ENCODE measurements around the gene C15orf61.

DNA sequence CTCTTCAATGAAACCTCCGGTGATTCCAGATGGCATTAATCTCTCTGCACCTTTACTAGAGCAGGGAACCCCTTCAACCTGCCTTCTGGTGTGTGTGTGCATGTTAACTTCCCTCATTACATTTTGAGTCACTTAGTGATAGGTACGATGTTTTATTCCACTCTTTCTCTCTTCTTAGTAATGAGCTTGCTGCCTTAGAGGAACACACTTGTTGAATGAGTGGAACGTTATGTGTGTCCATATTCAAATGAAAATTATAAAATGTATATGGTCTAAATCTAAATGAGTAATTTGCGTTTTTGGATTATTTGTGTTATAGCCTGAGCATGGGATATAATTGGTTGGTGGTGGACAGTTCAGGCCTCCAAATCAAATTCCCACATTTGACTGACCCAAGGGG lies 33.6 kb downstream of the C15orf61 start:
- TF ChIP-seq, protein P1, sequence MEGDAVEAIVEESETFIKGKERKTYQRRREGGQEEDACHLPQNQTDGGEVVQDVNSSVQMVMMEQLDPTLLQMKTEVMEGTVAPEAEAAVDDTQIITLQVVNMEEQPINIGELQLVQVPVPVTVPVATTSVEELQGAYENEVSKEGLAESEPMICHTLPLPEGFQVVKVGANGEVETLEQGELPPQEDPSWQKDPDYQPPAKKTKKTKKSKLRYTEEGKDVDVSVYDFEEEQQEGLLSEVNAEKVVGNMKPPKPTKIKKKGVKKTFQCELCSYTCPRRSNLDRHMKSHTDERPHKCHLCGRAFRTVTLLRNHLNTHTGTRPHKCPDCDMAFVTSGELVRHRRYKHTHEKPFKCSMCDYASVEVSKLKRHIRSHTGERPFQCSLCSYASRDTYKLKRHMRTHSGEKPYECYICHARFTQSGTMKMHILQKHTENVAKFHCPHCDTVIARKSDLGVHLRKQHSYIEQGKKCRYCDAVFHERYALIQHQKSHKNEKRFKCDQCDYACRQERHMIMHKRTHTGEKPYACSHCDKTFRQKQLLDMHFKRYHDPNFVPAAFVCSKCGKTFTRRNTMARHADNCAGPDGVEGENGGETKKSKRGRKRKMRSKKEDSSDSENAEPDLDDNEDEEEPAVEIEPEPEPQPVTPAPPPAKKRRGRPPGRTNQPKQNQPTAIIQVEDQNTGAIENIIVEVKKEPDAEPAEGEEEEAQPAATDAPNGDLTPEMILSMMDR (conservative IDR thresholded peaks at IDR 0.05; ENCODE audit: low read length) = no peak
- no peak for TF ChIP-seq EZH2phosphoT487 (IDR thresholded peaks at IDR 0.05; ENCODE audit: borderline replicate concordance)

All from Loucy (cell line).